GM13977 (cell line): ENCODE measurements around the gene TSC22D1.

Experiments used
- DNase-seq: peaks from one replicate; pipeline ENCODE4 v3.0.0; 2012; ENCODE audit warnings: low spot score
- in situ Hi-C: fragments of 300-500 bp; cut with MboI; formaldehyde crosslinking; loops from one replicate; pipeline ENCODE4 v1.12.0; 2022; ENCODE audit warnings: low sequenced_read_pairs, low pct_unique_long_range_greater_than_20kb, mixed read lengths, inconsistent platforms; ENCODE audit not compliant: unreplicated experiment
- TF ChIP-seq, protein P1 (sequence below): IDR thresholded peaks from 2 replicates; pipeline ENCODE4 v1.5.1; 2012; ENCODE audit warnings: mild to moderate bottlenecking, control low read depth; ENCODE audit not compliant: insufficient read depth; ENCODE audit errors: extremely low read depth, missing control alignments

The TSC22D1 gene

DNA sequence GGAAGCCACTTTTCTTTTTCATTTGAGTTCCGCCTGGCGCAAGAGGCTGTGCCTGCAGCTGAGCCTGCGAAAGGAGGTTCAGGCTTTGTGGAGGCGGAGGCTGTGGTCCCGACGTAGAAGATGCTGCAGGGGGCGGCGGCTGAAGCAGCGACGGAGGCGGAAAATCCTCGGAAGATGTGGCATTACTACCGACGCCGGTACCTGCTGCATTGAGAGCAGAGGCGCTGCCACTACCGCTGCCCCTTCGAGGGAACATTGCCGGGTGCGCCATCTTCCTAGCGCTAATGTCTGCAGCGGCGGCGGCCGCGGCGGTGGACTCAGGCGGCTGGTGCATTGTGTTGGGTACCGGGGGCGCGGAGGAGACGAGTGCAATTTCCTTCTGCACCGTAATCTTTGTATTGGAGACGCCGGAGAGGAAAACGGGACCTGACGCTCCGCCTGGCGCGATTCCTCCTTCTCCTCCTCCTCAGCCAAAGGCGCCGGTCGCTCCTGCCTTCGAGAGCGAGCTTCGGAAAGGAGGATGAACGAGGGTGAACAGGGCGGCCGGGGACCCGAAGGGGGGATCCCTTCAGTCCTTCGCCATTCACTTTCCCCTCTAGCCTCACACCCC lies at the start of gene TSC22D1:
TSC22D1 (minus strand) TSS at position 590 of the 610 bp plus-strand sequence; CDS start at position 334, 256 bp downstream.
- TF ChIP-seq, protein P1, sequence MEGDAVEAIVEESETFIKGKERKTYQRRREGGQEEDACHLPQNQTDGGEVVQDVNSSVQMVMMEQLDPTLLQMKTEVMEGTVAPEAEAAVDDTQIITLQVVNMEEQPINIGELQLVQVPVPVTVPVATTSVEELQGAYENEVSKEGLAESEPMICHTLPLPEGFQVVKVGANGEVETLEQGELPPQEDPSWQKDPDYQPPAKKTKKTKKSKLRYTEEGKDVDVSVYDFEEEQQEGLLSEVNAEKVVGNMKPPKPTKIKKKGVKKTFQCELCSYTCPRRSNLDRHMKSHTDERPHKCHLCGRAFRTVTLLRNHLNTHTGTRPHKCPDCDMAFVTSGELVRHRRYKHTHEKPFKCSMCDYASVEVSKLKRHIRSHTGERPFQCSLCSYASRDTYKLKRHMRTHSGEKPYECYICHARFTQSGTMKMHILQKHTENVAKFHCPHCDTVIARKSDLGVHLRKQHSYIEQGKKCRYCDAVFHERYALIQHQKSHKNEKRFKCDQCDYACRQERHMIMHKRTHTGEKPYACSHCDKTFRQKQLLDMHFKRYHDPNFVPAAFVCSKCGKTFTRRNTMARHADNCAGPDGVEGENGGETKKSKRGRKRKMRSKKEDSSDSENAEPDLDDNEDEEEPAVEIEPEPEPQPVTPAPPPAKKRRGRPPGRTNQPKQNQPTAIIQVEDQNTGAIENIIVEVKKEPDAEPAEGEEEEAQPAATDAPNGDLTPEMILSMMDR = no peak
- in situ Hi-C loops = no loop called here
- DNase-seq = peak; percentile 46

DNA sequence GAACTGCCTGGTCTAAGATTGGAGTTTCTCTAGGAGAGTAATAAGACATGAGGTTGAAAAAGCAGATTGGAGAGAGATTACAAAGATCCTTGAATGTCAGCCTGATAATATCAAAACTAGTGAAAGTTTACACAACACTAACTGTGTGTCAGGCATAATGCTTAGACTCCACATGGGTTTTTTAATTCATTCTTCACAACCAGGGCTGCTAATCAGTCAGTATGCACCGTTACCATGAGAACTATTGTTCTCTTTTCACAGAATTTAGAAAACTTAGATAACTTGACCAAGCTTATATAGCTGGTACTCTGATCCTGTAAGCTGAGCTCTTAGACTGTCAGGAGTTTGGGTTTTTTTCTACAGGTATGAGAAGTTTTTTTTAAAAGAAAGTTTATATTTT lies 46.6 kb upstream of the TSC22D1 start:
- TF ChIP-seq, protein P1 = no peak
- DNase-seq = no peak
- in situ Hi-C loops = no loop called here

DNA sequence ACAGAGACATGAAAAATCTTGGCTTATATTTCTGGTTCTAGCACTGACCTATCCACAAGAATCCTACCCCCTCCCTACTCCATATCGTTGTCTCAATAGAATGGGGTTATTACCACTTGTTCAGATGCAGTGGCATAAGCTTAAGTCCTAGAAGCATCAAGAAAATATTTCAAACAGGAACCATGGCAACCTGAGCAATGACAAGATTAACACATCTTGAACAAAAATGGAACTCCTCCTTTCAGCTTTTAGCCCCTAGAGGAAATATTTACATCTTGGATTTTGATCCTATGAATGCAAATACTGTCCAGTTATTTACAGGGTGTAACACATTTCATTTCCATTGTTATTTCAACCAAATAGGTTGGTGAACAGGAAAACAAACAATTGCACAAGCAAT lies 46.1 kb upstream of the TSC22D1 start:
- TF ChIP-seq, protein P1 = no peak
- no peak for DNase-seq
- in situ Hi-C loops = no loop called here

DNA sequence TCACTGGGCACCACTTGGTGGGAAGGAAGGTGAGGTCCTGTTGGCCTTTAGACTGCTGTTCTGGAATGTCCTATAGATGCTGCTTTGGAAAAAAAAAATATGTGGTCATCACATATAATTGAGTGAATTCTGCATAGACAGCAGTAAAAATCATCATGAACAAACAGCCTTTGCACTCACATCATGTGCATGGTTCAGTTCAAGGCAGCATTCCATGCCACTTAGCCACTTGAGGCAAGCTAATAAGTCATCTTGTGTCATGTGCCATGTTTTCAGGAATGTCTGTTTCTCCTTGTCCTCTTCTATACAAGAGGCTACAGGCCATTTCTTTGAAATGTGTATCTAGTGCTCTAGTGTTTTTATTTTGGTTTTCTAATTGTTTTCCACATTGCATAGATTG lies 43.9 kb upstream of the TSC22D1 start:
- in situ Hi-C loops = no loop called here
- DNase-seq = no peak
- TF ChIP-seq, protein P1 = no peak

DNA sequence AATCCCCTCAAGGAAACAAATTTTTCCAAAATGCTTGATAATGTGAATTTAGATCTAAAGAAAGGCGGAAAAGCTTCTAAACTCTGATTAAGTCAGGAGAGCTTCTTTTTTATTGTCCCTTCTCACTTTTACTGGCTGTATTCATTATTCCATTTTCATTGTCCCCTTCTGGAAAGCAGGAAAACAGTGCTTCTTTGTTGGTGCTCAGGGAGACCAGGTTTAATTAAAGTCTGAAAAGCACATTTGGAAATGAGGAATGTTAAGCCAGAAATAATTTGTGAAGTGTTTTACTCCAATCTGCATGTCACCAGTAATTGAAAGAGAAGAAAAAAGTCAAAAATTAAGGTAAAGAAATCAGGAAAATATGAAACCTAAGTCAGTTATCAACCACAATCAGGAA lies 43.5 kb upstream of the TSC22D1 start:
- DNase-seq = no peak
- in situ Hi-C loops = no loop called here
- TF ChIP-seq, protein P1 = no peak

DNA sequence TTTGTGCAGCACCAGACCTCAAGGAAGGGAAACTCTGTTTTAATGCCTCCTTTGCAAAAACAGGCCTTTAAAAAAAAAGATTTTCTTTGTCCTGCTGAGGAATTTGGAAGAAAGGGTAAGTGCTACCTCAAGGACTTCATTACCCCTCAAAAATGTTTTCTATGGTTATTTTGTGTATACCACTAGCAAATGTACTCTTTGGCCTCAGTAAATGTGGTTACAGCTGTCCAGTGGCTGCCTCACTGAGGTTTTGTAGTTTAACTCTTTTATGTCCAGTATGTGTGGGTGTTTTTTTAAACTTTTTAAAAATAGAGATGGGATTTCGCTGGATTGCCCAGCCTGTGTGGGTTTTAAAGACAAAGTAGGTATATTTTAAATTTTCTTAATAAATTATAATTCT lies 42.2 kb upstream of the TSC22D1 start:
- TF ChIP-seq, protein P1 = no peak
- in situ Hi-C loops = no loop called here
- no peak for DNase-seq
